GM19452 (cell line): ENCODE data around the gene PUS7.
A peak's percentile ranks its signal among the peaks of the same experiment; 100 is the strongest.
"Not testable (repeated sequence)": the region's sequence is repeated elsewhere in the genome, so short reads cannot be mapped to it uniquely, and the experiment has no call there.

Source experiments
- ATAC-seq: cut with Tn5 transposase; IDR thresholded peaks from one replicate; pipeline ENCODE4 v1.9.1; 2021; ENCODE audit not compliant: unreplicated experiment

The PUS7 gene

GRCh38 chr7:105450177-105450861 lies 71.8 kb downstream of the PUS7 start:
- no peak for ATAC-seq

DNA sequence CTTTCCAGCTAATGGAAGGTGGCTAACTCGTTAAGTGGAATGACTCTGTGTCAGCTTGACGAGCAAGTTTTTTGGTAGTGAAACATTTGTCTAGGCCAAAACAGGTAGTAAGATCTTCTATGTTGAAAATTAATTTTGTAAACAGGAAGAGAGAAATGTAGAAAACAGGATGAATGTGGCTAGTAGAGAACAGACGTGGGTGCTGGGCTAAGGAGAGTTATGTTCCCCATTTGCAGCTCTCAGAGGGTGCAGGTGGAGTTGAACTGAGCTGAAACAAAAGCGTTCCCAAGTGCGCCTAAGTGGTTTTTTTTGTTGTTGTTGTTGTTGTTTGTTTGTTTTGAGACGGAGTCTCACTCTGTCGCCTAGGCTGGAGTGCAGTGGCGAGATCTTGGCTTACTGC lies 73.9 kb downstream of the PUS7 start:
- peak; percentile 66 for ATAC-seq

DNA sequence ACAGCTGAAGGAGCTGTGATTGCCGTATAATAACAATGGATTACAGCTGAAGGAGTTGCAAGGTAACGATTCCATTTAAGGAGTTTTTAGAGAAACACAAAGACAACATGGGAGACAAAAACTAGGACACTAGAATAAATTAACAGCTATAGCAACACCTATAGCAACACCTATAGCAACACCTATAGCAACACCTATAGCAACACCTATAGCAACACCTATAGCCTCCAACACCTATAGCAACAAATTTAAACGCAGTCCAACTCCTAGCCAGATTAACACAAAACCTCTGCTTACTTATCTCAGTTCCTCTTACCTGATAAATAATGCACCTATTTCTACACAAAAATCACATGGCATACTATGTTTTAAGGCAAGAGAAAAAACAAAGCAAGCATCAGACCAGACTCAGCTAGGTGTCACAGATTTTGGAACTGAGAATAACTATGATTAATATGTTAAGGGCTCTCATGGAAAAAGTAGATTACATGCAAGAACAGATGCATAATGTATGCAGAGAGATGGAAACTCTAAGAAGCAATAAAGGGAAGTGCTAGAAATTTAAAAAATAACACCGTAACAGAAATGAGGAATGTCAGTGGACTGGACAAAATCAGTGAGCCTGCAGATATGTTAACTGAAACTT lies 77.6 kb downstream of the PUS7 start:
- no peak for ATAC-seq

DNA sequence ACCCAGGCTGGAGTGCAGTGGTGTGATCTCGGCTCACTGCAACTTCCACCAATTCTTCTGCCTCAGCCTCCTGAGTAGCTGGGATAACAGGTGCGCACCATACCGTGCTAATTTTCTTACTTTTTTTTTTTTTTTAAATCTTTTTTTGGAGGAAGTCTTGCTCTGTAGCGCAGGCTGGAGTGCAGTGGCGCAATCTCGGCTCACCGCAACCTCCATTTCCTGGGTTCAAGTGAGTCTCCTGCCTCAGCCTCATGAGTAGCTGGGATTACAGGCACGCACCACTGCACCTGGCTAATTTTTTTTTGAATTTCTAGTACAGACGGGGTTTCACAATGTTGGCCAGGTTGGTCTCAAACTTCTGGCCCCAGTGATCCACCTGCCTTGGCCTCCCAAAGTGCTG lies 79.9 kb downstream of the PUS7 start:
- ATAC-seq, result not testable (repeated sequence)

DNA sequence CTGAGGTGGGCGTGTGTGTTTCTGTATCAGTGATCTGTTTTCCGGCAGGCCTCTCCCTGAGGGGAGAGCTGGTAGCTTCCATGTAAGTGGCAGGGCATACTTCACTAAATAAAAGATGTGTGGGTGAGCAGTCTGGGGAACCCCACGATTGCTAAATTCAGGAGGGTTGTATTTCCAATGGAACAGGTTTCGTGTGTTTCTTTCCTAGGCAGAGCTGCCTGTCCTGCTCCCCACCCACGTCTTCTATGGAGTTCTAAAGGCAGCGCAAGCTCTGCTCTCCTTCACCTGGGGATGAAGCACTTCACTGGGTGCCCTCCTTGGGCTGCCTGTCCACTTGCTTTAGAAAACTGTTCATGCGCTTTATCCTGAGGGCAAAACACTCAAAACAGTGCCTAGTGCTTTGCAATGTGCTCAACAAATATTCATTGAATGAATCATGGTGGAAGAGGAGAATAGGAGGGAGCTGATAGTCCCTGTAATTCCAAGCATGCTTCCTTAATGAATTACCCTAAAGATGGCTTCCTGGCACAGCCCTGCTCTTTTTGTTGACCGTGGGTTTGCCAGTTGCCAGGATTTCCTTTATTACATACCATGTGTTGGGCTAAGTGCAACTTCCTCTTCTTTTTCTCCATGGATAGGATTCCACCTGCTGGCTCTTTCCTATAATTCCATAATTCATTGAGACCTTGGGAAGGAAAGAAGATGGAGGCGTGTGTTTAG lies 82.7 kb downstream of the PUS7 start:
- ATAC-seq, result no peak

- no peak for ATAC-seq
Observed at GRCh38 chr7:105438847-105439173, 83.3 kb downstream of the PUS7 start.

GRCh38 chr7:105438254-105438653 lies 83.8 kb downstream of the PUS7 start:
- ATAC-seq, result no peak

DNA sequence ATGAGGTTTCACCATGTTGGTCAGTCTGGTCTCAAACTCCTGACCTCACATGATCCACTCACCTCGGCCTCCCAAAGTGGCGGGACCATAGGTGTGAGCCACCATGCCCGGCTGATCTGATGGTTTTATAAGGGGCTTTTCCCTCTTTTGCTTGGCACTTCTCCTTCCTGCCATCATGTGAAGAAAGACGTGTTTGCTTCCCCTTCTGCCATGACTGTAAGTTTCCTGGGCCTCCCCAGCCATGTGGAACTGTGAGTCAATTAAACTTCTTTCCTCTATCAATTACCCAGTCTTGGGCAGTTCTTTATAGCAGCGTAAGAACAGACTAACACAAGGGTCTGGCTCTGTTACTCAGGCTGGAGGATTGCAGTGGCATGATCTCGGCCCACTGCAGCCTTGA lies 84.7 kb downstream of the PUS7 start:
- ATAC-seq, result not testable (repeated sequence)

DNA sequence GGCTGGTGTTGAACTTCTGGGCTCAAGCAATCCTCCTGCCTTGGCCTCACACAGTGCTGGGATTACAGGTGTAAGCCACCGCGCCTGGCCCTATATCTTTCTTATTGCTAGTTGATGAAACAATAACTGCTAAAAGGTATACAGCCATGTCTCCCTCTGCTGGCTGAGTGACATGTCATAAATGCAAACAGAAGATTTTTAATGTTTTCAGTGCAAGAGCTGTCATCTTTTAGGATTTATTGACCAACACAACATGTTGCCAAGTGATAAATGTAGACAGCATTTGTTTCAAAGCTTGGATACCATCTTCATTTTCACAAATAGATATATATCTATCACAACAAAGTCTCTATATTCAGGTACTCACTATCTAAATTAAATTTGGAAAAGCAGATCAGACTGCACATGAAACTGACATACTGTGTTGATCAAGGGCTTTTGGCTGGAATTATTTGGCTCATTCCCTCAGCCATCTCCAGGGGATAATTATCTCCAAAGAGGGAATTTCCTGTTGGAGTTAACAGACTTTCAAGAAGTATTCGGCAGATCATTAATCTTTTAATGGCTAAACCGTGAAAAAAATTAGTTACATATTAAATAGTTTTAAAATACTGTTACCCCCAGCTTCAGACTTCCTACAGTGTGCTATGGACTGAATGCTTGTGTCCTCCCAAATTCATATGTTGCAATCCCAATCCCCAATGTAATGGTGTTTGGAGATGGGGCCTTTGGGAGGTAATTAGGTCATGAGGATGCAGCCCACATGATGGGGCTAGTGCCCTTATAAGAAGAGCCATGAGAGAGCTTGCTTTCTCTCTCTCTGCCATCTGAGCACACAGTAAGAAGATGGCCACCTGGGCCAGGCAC lies 92.1 kb downstream of the PUS7 start:
- ATAC-seq, result no peak

DNA sequence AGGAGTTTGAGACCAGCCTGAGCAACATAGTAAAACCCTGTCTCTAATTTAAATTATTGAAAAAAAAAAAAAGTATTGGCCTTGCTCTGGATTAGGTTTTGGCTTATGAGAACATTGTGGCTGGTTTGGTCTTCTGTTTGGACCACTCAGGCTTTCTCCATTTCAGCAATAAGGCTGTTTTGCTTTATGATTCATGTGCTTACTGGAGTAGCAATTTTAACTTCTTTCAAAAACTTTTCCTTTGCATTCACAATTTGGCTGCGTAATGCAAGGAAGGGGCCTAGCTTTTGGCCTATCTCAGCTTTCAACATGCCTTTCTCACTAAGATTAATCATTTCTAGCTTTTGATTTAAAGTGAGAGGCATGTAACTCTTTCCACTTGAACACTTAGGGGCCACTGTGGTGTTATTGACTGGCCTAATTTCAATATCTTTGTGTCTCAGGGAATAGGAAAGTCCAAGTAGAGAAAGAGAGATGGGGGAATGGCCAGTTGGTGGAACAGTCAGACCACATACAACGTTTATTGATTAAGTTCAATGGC lies 95.4 kb downstream of the PUS7 start:
- ATAC-seq, result no peak

DNA sequence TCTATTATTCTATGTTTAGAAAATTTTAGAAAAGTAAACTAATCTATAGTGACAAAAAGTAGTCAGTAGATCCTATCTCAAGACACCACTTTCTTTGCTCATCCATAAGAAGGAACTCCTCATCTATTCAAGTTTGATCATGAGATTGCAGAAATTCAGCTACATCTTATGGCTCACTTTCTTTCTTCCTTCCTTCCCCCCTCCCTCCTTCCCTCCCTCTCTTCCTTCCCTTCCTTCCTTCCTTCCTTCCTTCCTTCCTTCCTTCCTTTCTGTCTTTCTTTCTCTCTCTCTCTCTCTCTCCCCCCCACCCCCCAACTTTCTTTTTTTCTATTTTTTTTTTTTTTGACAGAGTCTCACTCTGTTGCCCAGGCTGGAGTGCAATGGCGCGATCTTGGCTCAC lies 98.1 kb downstream of the PUS7 start:
- no peak for ATAC-seq

- no peak for ATAC-seq
Observed at GRCh38 chr7:105413887-105414437, 108.1 kb downstream of the PUS7 start.

GRCh38 chr7:105410774-105411173 lies 111.3 kb downstream of the PUS7 start:
- ATAC-seq, result not testable (repeated sequence)

- ATAC-seq, result not testable (repeated sequence)
Observed at GRCh38 chr7:105409775-105410174, 112.3 kb downstream of the PUS7 start.

GRCh38 chr7:105408791-105409410 lies 113.2 kb downstream of the PUS7 start:
- no peak for ATAC-seq
